ENCODE measurements around the gene LRRFIP1.

GRCh38 chr2:237689336-237690131 is 62.1 kb downstream of the LRRFIP1 start:
- TF ChIP-seq EZH2 (IDR thresholded peaks at IDR 0.05; ENCODE audit: low read length), result no peak
- TF ChIP-seq CTCF (optimal IDR thresholded peaks at IDR 0.05 in 1 of 3, IDR thresholded peaks at IDR 0.05 in 1 of 3, conservative IDR thresholded peaks at IDR 0.05 in 1 of 3; ENCODE audit: extremely low read depth in 1 of 3, insufficient read depth in 2 of 3, low read length in 3 of 3), result no peak
